ENCODE data around the gene DENND4A. TPM values are rescaled to one million over a fixed set of nuclear protein-coding genes. Genes with fewer than 3 reads are reported as not detected.

DENND4A gene
- total and polyA plus RNA-seq, 9 of the 15 experiments (the other 6 are each of a cell fraction or from before 2014, with no cell fraction given): 6.8 to 32.3 (median 19.9) TPM

DNA sequence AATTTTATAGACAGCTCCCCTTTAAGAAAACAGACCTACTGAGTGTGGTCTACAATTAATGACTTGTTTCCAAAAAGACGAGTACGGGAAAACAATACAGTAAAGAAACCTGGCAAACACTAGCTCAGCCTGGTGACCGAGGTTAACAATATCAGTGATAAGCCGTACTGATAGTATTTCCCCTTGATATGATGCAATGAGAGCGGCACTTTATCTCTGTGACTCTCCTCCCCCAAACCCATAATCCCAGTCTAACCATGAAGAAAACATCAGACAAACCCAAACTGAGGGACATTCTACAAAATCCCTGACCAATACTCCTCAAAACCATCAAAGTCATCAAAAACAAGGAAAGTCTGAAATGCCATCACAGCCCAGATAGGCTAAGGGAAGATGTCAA lies 8.2 kb downstream of the DENND4A start (continued):
- TF ChIP-seq CEBPB (tag; IDR thresholded peaks at IDR 0.05): peak; percentile 95
- TF ChIP-seq SMARCA4 (IDR thresholded peaks at IDR 0.05): peak; percentile 89
- peak; percentile 27 for TF ChIP-seq BRD9 (IDR thresholded peaks at IDR 0.05; ENCODE audit: low read depth, partially characterized antibody)
- TF ChIP-seq ZNF780A (CRISPR knock-in tag; IDR thresholded peaks at IDR 0.05): no peak
- TF ChIP-seq HDAC2 (IDR thresholded peaks at IDR 0.05): peak; percentile 81
- TF ChIP-seq TRIM24 (IDR thresholded peaks at IDR 0.05): peak; percentile 58 to 68; a peak in 2 of 4 replicates
- peak; percentile 39; the same call in 1 of the 2 replicates for TF ChIP-seq MYC (IDR thresholded peaks at IDR 0.05; ENCODE audit: low read depth, low read length)
- no peak for TF ChIP-seq MYC (CRISPR knock-in tag; IDR thresholded peaks at IDR 0.05; ENCODE audit: borderline replicate concordance, low read depth)
- TF ChIP-seq, protein P1, sequence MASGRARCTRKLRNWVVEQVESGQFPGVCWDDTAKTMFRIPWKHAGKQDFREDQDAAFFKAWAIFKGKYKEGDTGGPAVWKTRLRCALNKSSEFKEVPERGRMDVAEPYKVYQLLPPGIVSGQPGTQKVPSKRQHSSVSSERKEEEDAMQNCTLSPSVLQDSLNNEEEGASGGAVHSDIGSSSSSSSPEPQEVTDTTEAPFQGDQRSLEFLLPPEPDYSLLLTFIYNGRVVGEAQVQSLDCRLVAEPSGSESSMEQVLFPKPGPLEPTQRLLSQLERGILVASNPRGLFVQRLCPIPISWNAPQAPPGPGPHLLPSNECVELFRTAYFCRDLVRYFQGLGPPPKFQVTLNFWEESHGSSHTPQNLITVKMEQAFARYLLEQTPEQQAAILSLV (tag; IDR thresholded peaks at IDR 0.05): peak; percentile 62; the same call in 1 of the 2 replicates
- TF ChIP-seq RCOR1 (IDR thresholded peaks at IDR 0.05; ENCODE audit: borderline replicate concordance in 1 of 2, low read depth in 2 of 2, low read length in 2 of 2): peak in 1 of 2 experiments; percentile 82; a peak in 2 of 4 replicates
- TF ChIP-seq, protein P2, sequence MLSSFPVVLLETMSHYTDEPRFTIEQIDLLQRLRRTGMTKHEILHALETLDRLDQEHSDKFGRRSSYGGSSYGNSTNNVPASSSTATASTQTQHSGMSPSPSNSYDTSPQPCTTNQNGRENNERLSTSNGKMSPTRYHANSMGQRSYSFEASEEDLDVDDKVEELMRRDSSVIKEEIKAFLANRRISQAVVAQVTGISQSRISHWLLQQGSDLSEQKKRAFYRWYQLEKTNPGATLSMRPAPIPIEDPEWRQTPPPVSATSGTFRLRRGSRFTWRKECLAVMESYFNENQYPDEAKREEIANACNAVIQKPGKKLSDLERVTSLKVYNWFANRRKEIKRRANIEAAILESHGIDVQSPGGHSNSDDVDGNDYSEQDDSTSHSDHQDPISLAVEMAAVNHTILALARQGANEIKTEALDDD (IDR thresholded peaks at IDR 0.05): peak; percentile 89
- no peak for TF ChIP-seq HNRNPUL1 (IDR thresholded peaks at IDR 0.05; ENCODE audit: low read length)
- peak; percentile 87 for TF ChIP-seq ATF7 (IDR thresholded peaks at IDR 0.05)
- TF ChIP-seq NBN (IDR thresholded peaks at IDR 0.05; ENCODE audit: low read depth): peak; percentile 70; the same call in 1 of the 2 replicates
- TF ChIP-seq C11orf30 (IDR thresholded peaks at IDR 0.05; ENCODE audit: low read depth): peak; percentile 58
- peak; percentile 92 for TF ChIP-seq SMARCE1 (IDR thresholded peaks at IDR 0.05)
- 0 out of 2 replicates have a peak, but pooled peaks have one; percentile 11 for TF ChIP-seq L3MBTL2 (IDR thresholded peaks at IDR 0.05)
- peak; percentile 72; the same call in 1 of the 2 replicates for TF ChIP-seq CTBP1 (IDR thresholded peaks at IDR 0.05; ENCODE audit: borderline replicate concordance)
- TF ChIP-seq, protein P3, sequence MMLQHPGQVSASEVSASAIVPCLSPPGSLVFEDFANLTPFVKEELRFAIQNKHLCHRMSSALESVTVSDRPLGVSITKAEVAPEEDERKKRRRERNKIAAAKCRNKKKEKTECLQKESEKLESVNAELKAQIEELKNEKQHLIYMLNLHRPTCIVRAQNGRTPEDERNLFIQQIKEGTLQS (IDR thresholded peaks at IDR 0.05): peak; percentile 94
- TF ChIP-seq, protein P3 (CRISPR knock-in tag; conservative IDR thresholded peaks at IDR 0.05): no peak
